A549 treated with GW870086 at 1 μM for 4 hours (cell line): ENCODE measurements around the gene NES. TPM values are rescaled to one million over a fixed set of nuclear protein-coding genes. Genes with fewer than 3 reads are reported as not detected.

ENCODE experiments used
- total RNA-seq: library from RNA; stranded (reverse); fragments of 200-300 nt; extraction: Qiagen RNA extraction; gene quantifications from 5 replicates; pipeline ENCODE4 v1.2.3, GENCODE V29; 2022; ENCODE audit warnings: low read depth

NES gene, protein sequence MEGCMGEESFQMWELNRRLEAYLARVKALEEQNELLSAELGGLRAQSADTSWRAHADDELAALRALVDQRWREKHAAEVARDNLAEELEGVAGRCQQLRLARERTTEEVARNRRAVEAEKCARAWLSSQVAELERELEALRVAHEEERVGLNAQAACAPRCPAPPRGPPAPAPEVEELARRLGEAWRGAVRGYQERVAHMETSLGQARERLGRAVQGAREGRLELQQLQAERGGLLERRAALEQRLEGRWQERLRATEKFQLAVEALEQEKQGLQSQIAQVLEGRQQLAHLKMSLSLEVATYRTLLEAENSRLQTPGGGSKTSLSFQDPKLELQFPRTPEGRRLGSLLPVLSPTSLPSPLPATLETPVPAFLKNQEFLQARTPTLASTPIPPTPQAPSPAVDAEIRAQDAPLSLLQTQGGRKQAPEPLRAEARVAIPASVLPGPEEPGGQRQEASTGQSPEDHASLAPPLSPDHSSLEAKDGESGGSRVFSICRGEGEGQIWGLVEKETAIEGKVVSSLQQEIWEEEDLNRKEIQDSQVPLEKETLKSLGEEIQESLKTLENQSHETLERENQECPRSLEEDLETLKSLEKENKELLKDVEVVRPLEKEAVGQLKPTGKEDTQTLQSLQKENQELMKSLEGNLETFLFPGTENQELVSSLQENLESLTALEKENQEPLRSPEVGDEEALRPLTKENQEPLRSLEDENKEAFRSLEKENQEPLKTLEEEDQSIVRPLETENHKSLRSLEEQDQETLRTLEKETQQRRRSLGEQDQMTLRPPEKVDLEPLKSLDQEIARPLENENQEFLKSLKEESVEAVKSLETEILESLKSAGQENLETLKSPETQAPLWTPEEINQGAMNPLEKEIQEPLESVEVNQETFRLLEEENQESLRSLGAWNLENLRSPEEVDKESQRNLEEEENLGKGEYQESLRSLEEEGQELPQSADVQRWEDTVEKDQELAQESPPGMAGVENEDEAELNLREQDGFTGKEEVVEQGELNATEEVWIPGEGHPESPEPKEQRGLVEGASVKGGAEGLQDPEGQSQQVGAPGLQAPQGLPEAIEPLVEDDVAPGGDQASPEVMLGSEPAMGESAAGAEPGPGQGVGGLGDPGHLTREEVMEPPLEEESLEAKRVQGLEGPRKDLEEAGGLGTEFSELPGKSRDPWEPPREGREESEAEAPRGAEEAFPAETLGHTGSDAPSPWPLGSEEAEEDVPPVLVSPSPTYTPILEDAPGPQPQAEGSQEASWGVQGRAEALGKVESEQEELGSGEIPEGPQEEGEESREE (N-terminal part only)
- total RNA-seq = 1.1 to 1.4 TPM (median 1.2 TPM) in 5 replicates

DNA sequence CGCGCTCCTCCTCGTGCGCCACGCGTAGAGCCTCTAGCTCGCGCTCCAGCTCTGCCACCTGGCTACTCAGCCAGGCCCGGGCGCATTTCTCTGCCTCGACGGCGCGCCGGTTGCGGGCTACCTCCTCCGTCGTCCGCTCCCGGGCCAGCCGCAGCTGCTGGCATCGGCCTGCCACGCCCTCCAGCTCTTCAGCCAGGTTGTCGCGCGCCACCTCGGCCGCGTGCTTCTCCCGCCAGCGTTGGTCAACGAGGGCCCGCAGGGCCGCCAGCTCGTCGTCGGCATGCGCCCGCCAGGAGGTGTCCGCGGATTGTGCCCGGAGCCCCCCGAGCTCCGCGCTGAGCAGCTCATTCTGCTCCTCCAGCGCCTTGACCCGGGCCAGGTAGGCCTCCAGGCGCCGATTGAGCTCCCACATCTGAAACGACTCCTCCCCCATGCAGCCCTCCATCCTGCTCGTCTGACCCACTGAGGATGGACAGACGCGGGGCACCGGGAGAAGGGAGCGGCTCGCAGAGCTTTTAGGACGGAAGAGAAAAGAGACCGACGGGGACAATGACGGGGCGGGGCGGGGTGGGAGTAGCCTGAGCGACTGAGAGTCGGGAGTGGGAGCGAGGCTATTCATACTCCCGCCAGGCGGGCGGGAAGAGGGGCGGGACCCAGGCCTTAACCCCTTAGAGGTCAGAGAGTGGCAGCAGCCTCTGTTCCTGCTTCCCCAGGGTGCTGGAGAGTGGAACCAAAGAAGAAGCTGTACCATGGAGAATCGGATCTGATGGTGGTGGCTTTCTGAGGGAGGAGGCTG is at the start of gene NES:
Gene NES, minus strand, starts transcription at position 588 of the 796 bp plus-strand sequence. Its CDS starts 143 bp downstream, at position 445.

GRCh38 chr1:156705321-156705917 is 28.2 kb upstream of the NES start, which contains the start of gene CRABP2:
Gene CRABP2 (minus strand): TSS chr1:156705583. CDS start chr1:156705446, 137 bp downstream.

DNA sequence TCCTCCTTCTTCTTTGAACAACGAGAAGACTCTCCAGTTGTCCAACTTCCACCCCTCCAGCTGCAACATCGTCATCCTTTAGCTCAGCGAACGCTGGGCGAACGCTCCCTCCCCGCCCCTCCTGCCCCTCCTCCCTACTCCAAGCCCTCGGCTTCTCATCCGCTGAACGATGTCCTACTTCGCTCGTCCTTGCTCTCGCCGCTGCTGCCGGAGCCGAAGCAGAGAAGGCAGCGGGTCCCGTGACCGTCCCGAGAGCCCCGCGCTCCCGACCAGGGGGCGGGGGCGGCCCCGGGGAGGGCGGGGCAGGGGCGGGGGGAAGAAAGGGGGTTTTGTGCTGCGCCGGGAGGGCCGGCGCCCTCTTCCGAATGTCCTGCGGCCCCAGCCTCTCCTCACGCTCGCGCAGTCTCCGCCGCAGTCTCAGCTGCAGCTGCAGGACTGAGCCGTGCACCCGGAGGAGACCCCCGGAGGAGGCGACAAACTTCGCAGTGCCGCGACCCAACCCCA is 35.4 kb downstream of the NES start, which contains the start of gene BCAN:
Gene BCAN, plus strand, starts transcription at position 357 of the 504 bp plus-strand sequence. CDS start 3,938 bp downstream, outside the sequence.

DNA sequence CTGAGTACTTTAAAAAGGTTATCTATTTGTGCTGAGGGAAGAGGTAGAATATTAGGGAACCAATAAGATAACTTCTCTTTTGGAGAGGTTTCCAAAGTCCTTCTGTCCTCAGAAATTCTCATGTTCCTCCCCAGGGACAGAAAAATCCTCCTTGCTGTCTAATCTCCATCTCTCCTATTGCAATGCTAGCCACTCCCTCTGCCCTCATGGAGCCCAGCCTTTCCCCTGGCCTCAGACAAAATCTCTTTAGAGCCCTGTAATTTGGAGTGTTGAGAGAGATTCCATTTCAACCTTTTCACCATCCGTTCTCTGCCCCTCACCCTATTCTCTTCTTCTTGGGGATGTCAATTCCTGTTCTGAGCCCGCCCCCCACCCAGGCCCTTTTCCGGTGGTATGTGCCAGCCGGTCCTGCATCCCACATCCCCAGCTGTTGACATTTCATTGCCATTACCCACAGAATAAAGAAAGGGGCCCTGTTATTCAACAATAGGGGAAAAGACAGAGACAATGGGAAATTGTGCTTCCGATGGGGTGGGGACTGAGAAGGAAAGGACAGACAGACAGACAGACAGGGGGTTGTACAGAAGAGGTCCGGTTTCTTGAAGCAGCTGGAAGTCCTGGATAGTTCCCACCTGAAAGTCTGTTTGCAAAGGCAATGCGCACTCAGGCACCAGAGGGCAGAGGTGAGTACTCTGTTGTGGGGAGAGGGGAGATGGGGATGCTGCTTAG is 58.2 kb downstream of the NES start, which contains the start of gene HAPLN2:
Gene HAPLN2, plus strand, starts transcription at position 563 of the 729 bp plus-strand sequence. CDS start 4,076 bp downstream, outside the sequence.

Other genes with a start within 250 kb of the NES start
- gene MEF2D, start 176.6 kb downstream of the NES start, total RNA-seq = 20.2 to 29.8 TPM (median 28.1 TPM) in 5 replicates
- 12.2 to 18.5 TPM (median 15.3 TPM) in 5 replicates for gene IQGAP3, start 104.8 kb downstream of the NES start, total RNA-seq
- not detected in 5 replicates for gene TTC24, start 97.7 kb downstream of the NES start, total RNA-seq
- gene NAXE, start 85.6 kb downstream of the NES start, total RNA-seq = 147 to 176 TPM (median 165 TPM) in 5 replicates
- 64.4 to 88.6 TPM (median 68.1 TPM) in 5 replicates for gene GPATCH4, start 75.9 kb downstream of the NES start, total RNA-seq
- 0.21 to 0.23 TPM in 2 of 5 replicates, not detected in the others for gene HAPLN2, start 58.0 kb downstream of the NES start, total RNA-seq
- gene BCAN, start 35.3 kb downstream of the NES start, total RNA-seq = 0.16 to 0.21 TPM in 2 of 5 replicates, not detected in the others
- gene CRABP2, start 28.2 kb upstream of the NES start, total RNA-seq = 7.8 to 14.9 TPM (median 8.6 TPM) in 5 replicates
- gene METTL25B, start 51.1 kb upstream of the NES start, total RNA-seq = 22.0 to 25.7 TPM (median 23.5 TPM) in 5 replicates
- 35.0 to 47.3 TPM (median 43.7 TPM) in 5 replicates for gene ISG20L2, start 51.4 kb upstream of the NES start, total RNA-seq
- 175 to 202 TPM (median 193 TPM) in 5 replicates for gene MRPL24, start 63.7 kb upstream of the NES start, total RNA-seq
- 408 to 438 TPM (median 425 TPM) in 5 replicates for gene HDGF, start 74.3 kb upstream of the NES start, total RNA-seq
- 66.3 to 83.8 TPM (median 72.0 TPM) in 5 replicates for gene PRCC, start 90.1 kb upstream of the NES start, total RNA-seq
- 2.6 to 3.9 TPM (median 3.2 TPM) in 5 replicates for gene SH2D2A, start 139.4 kb upstream of the NES start, total RNA-seq
- gene INSRR, start 181.7 kb upstream of the NES start, total RNA-seq = not detected in 5 replicates
- gene NTRK1, start 183.5 kb upstream of the NES start, total RNA-seq = 0.03 to 0.18 TPM (median 0.16 TPM) in 4 of 5 replicates, not detected in the other
- 5.7 to 7.5 TPM (median 6.1 TPM) in 5 replicates for gene PEAR1, start 216.3 kb upstream of the NES start, total RNA-seq
- gene LRRC71, start 243.2 kb upstream of the NES start, total RNA-seq = 0.11 to 0.22 TPM (median 0.19 TPM) in 3 of 5 replicates, not detected in the others